Measurements from ENCODE around the gene MYD88.

The MYD88 gene

GRCh38 chr3:38168151-38169026, 29.9 kb downstream of the MYD88 start:
- DNase-seq = no peak

- DNase-seq = no peak
These were observed 30.5 kb downstream of the MYD88 start for GRCh38 chr3:38169027-38169317.

GRCh38 chr3:38170722-38171121, 32.3 kb downstream of the MYD88 start:
- DNase-seq = no peak

DNA sequence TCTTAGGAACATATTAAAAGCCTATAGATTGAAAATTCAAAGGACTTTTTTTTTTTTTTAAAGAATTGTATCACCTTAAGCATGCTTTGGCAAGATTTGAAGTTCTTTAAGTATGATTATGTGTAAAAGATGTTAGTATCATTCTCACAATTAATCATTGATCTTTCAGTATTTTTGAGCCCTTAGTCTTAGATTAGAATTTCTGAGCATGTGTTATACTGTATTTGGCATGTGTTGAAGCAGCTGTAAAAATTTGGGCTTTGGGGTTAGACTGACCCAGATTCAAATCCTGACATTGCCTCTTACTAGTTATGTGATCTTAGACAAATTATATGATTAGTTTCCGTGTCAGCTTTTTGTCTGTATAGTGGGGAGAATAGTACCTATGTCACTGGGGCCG, 33.2 kb downstream of the MYD88 start:
- no peak for DNase-seq

DNA sequence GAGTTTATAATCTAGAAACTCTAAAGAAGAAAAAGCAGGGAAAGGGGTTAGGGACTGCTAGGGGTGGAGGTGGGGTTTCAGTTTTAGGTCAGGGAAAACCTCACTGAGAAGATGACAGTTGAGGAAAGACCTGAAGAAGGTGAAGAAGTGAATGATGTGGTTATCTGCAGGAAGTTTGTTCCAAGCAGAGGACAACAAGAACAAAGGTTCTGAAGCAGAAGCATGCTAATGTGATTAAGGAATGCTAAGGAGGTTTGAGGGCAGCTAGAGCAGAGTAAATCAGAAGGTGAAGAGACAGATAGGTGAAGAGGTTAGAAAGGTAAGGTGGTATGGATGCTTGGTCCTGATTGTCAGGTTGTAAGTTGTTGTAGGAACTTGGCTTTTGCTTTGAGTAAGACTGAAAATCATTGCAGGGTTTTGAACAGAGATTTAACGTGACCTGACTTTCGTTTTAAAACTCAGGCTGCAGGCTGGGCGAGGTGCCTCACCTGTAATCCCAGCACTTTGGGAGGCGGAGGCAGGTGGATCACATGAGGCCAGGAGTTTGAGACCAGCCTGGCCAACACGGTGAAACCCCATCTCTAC, 35.5 kb downstream of the MYD88 start:
- DNase-seq = no peak

DNA sequence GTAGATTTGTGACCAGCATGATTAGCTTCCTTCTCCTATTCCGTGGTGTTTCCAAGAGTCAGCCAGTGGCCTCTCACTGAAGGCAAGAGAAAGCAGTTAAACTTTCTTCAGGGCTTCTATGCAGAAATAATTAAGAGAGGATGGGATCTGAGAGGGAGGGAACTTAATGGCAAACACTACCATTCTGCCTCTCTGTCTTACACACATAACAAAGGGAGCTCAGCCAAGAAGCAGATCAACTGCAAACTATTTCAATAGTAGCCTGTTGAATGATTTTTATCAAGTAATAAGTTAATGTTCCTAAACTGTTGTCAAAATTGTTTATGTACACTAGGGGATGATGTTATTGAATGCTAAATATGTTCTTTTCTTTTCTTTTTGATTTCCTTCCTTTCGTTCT, 38.7 kb downstream of the MYD88 start:
- no peak for DNase-seq

DNA sequence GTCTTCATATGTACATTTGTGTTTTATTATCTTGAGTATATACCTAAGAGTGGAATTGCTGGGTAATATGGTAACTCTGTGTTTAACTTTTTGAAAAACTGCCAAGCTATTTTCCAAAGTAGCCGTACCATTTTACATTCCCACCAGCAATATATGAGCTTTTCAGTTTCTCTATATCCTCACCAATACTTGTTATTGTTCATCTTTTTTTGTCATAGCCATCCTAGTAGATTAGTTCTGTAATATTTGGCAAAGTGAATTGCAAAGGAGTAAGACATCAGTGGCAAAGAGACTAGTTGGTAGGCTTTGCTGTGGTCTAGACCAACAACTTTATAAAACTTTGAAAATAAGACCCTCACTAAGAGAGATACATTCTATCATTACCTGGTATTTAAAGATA, 48.3 kb downstream of the MYD88 start:
- DNase-seq = no peak

DNA sequence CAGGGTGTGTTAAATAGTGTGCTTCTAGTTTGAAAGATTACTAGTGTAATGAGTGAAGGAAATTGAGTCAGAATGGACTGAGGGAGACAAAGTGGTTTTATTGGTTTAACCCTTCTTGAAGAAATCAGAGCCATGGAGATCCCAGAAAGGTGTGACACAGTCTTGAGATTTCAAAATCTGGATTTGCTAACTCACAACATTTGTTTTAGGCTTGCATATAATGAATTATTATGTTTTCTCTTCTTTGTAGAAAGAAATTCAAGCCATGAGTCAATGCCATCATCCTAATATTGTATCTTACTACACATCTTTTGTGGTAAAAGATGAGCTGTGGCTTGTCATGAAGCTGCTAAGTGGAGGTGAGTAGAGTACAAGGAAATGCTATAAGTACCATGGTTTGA, 52.0 kb downstream of the MYD88 start:
- DNase-seq = no peak
